Endodermal cell (in vitro differentiated cells): ENCODE measurements around the gene TNKS1BP1. TPM values are rescaled to one million over a fixed set of nuclear protein-coding genes. Genes with fewer than 3 reads are reported as not detected.
A peak's percentile ranks its signal among the peaks of the same experiment; 100 is the strongest.
"Not testable (repeated sequence)": the region's sequence is repeated elsewhere in the genome, so short reads cannot be mapped to it uniquely, and the experiment has no call there.

ENCODE experiments used
- DNase-seq: peaks from one replicate; pipeline ENCODE4 v3.0.0-alpha.2; 2017
- H3K27ac ChIP-seq: 2 replicates; pipeline ENCODE4 v1.5.1; 2013; ENCODE audit warnings: mild to moderate bottlenecking, low read depth, low read length, moderate library complexity
- H3K27me3 ChIP-seq: 2 replicates; pipeline ENCODE4 v1.6.1; 2013; ENCODE audit warnings: mild to moderate bottlenecking, low read length, moderate library complexity; ENCODE audit not compliant: insufficient read depth, control insufficient read depth, poor library complexity, severe bottlenecking
- H3K36me3 ChIP-seq: 2 replicates; pipeline ENCODE4 v1.7.0; 2013; ENCODE audit warnings: mild to moderate bottlenecking, low read length, moderate library complexity; ENCODE audit not compliant: control insufficient read depth, insufficient read depth
- H3K4me1 ChIP-seq: one replicate; pipeline ENCODE4 v1.7.0; 2013; ENCODE audit warnings: low read length; ENCODE audit not compliant: control insufficient read depth, insufficient read depth
- H3K4me3 ChIP-seq: 2 replicates; pipeline ENCODE4 v1.5.1; 2013; ENCODE audit warnings: mild to moderate bottlenecking, low read length, moderate library complexity
- H3K9ac ChIP-seq: 2 replicates; pipeline ENCODE4 v1.6.1; 2013; ENCODE audit warnings: mild to moderate bottlenecking, low read length, moderate library complexity; ENCODE audit not compliant: poor library complexity, severe bottlenecking; ENCODE audit errors: extremely low read depth
- H3K9me3 ChIP-seq: 2 replicates; pipeline ENCODE4 v1.6.1; 2013; ENCODE audit warnings: mild to moderate bottlenecking, low read length, moderate library complexity; ENCODE audit not compliant: control insufficient read depth
- H3K27ac Mint-ChIP-seq: 2 replicates; pipeline ENCODE4 v1.8.0; 2020; ENCODE audit warnings: mixed read lengths
- H3K27me3 Mint-ChIP-seq: 2 replicates; pipeline ENCODE4 v1.8.0; 2021; ENCODE audit warnings: mild to moderate bottlenecking, mixed read lengths; ENCODE audit not compliant: insufficient read depth
- H3K36me3 Mint-ChIP-seq: 2 replicates; pipeline ENCODE4 v1.8.0; 2020; ENCODE audit warnings: low read depth, mixed read lengths
- H3K4me1 Mint-ChIP-seq: 2 replicates; pipeline ENCODE4 v1.8.0; 2020; ENCODE audit warnings: mixed read lengths
- H3K4me3 Mint-ChIP-seq: 2 replicates; pipeline ENCODE4 v1.8.0; 2020; ENCODE audit warnings: mild to moderate bottlenecking, moderate library complexity, mixed read lengths
- H3K9me3 Mint-ChIP-seq: 2 replicates; pipeline ENCODE4 v1.8.0; 2020; ENCODE audit warnings: mild to moderate bottlenecking, mixed read lengths
- CTCF ChIP-seq: fragments of 200-600 bp; sonication (generic); conservative IDR thresholded peaks from 2 replicates; pipeline ENCODE4 v1.5.0; 2021; ENCODE audit warnings: antibody characterized with exemption, mild to moderate bottlenecking
- WGBS, 2 experiments: methylation state at CpG; one replicate each; pipeline versions ENCODE4 v1.1.5 to v1.1.7; 2013; ENCODE audit warnings: missing lambda C conversion rate in 2 of 2, mixed read lengths in 1 of 2; ENCODE audit not compliant: insufficient coverage in 1 of 2, insufficient read length in 1 of 2; 5-methylcytosine and 5-hydroxymethylcytosine counted together
- total RNA-seq, 2 donors: library from RNA; stranded (reverse); fragmentation: NEBNext Ultra II Directional in 1 of 2; extraction: Animal tissue kit (Norgen Biotek cat#: 25700) in 1 of 2; gene quantifications; 2 replicates in 1 of 2; 3 replicates in 1 of 2; pipeline ENCODE4 v1.2.1, GENCODE V29; 2021

Gene TNKS1BP1
- total RNA-seq, 2 donors from 2014 or later, result 60.4 to 73.8 TPM

- H3K9me3 Mint-ChIP-seq, result peaks cover under 1% of the 10 kb centered on the region
- H3K27me3 Mint-ChIP-seq, result no peaks in the 10 kb centered on the region
- 91 to 100% methylated on average over 1 to 2 of the region's 3 CpGs for WGBS, 2 experiments
- Histone ChIP-seq H3K4me3 (no peak overlapping the region), H3K9me3 (no peaks in the 10 kb centered on the region), H3K27ac (no peak overlapping the region), H3K4me1 (peaks cover 11% of the 10 kb centered on the region), H3K36me3 (no peaks in the 10 kb centered on the region), H3K9ac (no peak overlapping the region), H3K27me3 (no peaks in the 10 kb centered on the region)
- H3K27ac Mint-ChIP-seq, result no peak overlapping the region
- no peak for TF ChIP-seq CTCF
- DNase-seq, result no peak
- no peaks in the 10 kb centered on the region for H3K36me3 Mint-ChIP-seq
- H3K4me1 Mint-ChIP-seq, result peaks cover 18% of the 10 kb centered on the region
- no peak overlapping the region for H3K4me3 Mint-ChIP-seq
These were observed 36.9 kb downstream of the TNKS1BP1 start for GRCh38 chr11:57287884-57288283.

- Mint-ChIP-seq H3K9me3 (peaks cover 7% of the 10 kb centered on the region), H3K4me1 (peaks cover 5% of the 10 kb centered on the region), H3K4me3 (no peak overlapping the region), H3K27ac (no peak overlapping the region), H3K27me3 (no peaks in the 10 kb centered on the region), H3K36me3 (no peaks in the 10 kb centered on the region)
- DNase-seq, result peak; percentile 66
- Histone ChIP-seq H3K27me3 (no peaks in the 10 kb centered on the region), H3K4me1 (peaks cover 4% of the 10 kb centered on the region), H3K9me3 (no peaks in the 10 kb centered on the region), H3K4me3 (no peak overlapping the region), H3K9ac (no peak overlapping the region), H3K27ac (no peak overlapping the region), H3K36me3 (no peaks in the 10 kb centered on the region)
- WGBS, 2 experiments, result 73 to 75% methylated on average over 2 of the region's 2 CpGs
- TF ChIP-seq CTCF, result no peak
These were observed 41.3 kb downstream of the TNKS1BP1 start for GRCh38 chr11:57283231-57283990.

DNA sequence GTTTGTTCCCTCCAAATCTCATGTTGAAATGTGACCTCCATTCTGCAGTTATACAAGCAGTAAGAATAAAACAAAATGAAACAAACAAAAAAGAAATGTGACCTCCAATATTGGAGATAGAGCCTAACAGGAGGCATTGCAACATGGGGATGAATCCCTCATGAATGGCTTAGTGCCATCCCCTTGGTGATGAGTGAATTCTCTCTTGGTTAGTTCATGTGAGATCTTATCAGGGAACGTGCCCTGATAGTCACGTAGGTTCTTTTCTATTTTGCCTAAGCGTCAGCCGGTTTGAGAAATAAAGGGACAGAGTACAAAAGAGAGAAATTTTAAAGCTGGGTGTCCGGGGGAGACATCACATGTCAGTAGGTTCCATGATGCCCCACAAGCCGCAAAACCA lies 43.2 kb downstream of the TNKS1BP1 start:
- H3K4me3 Mint-ChIP-seq, H3K27me3 Mint-ChIP-seq, H3K4me3 ChIP-seq, H3K4me1 ChIP-seq, H3K36me3 ChIP-seq, H3K9me3 ChIP-seq, DNase-seq, H3K36me3 Mint-ChIP-seq, H3K9ac ChIP-seq, H3K27ac Mint-ChIP-seq, H3K27ac ChIP-seq, H3K9me3 Mint-ChIP-seq: not testable (repeated sequence)
- H3K27me3 ChIP-seq, result peaks cover 10% of the 10 kb centered on the region
- H3K4me1 Mint-ChIP-seq, result peaks cover 11% of the 10 kb centered on the region
- 87 to 100% methylated on average over 5 to 6 of the region's 6 CpGs for WGBS, 2 experiments
